Anterior cingulate cortex (tissue), 58 donors: ENCODE results near the gene CLNK.
"Not testable (repeated sequence)": the region's sequence is repeated elsewhere in the genome, so short reads cannot be mapped to it uniquely, and the experiment has no call there.

ENCODE experiments used
- DNase-seq, 58 donors: peaks; one replicate each; lab custom pipeline; 2025; lab: John Stamatoyannopoulos, UW

CLNK gene

GRCh38 chr4:10619855-10620254 is 64.7 kb downstream of the CLNK start:
- no peak for DNase-seq

DNA sequence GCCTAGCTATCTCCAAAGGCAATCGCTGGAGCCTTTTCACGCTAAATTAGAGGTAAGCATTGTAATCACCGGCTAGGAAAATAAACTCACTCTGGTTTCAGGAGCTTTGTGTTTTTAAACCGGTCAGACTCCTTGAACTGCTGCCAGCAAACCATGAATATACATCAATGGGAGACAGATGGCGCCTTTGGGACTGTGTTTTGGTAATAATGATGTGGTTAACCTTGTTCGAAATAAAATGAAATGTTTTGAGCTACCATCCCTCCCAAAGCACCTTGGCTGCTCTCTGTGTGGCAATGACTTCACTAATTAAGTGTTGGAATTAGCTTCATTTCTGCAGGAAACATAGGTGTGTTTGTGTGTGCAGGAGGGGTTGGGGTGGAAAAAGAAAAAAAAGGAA is 65.3 kb downstream of the CLNK start:
- peak in 1 of 58 donors; percentile 3 for DNase-seq

GRCh38 chr4:10614926-10615325 is 69.6 kb downstream of the CLNK start:
- not testable (repeated sequence) for DNase-seq

GRCh38 chr4:10613926-10614478 is 70.6 kb downstream of the CLNK start:
- no peak for DNase-seq

GRCh38 chr4:10612476-10612875 is 72.1 kb downstream of the CLNK start:
- no peak for DNase-seq

- no peak for DNase-seq
Observed at GRCh38 chr4:10611673-10612072, 72.9 kb downstream of the CLNK start.

- DNase-seq: no peak
Observed at GRCh38 chr4:10608501-10609219, 75.9 kb downstream of the CLNK start.

DNA sequence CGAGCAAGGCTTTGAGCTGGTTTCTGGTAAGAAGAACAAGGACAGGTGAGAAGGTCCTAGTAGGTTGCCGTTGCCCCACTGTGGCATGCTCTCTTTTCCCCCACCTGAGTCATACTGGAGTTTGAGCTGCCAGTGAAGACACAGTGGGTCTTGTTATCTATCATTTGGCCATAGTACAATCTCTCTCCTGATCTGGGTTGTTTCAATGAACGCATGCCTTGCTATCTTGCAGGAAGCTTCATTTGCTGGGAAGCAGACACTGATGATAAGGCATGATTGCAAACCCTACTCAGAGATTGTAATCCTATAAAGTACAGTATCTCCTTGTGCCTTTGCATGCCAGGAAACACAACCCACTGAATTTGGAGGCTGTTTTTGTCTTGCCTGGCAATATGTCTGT is 77.4 kb downstream of the CLNK start:
- no peak for DNase-seq

GRCh38 chr4:10606483-10607155 is 77.9 kb downstream of the CLNK start:
- no peak for DNase-seq

DNA sequence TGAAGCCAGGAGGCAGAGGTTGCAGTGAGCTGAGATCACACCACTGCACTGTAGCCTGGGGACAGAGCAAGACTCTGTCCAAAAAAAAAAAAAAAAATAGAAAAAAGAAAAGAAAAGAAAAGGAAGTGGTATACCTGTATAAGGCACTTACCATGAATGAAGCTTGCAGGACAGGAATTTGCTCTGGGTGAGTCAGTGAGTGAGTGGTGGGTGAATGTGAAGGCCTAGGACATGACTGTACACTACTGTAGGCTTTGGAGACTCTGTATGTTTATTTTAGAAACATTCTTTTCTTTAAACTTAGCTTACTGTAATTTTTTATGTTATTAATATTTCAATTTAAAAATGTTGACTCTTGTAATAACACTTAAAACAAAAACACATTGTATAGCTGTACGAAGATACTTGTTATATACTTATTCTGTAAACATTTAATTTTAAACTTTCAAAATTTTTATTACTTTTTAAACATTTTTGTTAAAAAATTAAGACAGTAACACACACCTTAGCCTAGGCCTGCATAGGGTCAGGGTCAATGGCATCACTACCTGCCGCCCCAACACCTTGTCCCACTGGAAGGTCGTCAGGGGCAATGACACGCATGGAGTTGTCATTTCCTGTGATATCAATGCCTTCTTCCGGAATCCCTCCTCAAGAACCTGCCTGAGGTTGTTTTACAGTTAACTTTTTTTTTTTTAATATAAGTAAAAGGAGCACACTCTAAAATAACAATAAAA is 78.7 kb downstream of the CLNK start:
- no peak for DNase-seq

DNA sequence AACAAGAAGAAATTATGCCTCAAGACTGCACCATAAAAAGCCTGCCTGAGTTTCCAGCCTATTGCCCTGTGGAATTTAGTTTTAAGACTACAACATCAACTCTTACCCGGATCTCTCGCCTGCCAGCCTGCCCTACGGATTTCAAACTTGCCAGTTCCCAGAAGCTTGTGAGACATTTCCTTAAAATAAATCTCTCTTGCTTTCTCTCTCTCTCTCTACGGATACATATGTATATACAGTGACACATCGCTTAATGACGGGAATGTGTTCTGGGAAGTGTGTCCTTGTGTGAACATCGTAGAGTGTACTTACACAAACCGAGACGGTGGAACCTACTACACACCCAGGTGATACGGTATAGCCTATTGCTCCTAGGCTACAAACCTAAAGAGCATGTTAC is 79.5 kb downstream of the CLNK start:
- DNase-seq: no peak

- DNase-seq: no peak
Observed at GRCh38 chr4:10599574-10599973, 85.0 kb downstream of the CLNK start.

DNA sequence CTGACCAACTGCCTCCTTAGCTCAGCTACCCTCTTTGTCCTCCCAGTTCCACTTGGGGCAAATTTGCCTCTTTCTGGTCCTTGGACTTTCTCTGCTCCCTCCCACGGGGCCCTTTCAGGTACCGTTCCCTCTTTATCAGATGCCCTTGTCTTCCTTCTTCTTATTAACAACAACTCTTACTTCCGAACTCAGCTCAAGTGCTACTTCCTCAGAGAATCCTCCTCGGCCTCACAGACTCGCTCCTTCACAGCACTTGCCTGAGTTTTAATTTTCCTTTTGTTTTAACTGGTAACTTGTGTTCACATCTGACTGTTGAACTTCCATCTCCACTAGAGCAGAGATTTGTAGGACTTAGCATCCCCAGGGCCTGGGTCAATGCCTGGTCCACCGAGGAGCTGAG is 85.7 kb downstream of the CLNK start:
- no peak for DNase-seq

DNA sequence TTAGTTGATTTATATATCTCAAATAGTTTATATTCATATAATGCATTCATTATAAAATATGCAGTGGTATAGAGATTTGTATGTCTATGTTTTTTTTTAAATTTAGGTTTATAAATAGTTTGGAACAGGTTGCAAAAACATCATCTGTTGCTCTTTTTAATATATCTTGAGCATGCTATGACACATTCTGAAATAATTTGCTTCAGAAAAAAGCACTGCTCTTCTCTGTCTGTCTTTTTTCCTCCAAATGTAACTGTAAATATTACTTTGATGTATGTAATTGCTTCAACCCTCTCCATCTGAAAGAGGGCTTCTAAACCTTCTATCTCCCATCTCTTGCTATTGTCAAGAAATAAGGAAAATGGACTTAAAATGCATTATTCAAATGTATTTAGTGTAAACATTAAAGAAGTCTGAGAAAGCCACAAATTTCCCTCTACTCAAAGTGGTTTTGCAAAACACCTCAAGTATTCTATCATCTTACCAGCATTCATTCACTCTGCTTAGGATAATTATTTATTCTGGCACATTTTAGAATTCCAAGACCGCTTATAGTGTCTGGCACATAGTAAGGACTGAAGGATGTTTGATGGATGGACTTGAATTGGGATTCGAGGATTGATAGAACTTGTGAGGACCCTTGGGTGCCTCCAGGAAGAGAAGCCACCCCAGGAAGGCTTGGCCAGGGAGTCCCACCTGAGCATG is 87.8 kb downstream of the CLNK start:
- DNase-seq: no peak

- no peak for DNase-seq
Observed at GRCh38 chr4:10593130-10593529, 91.4 kb downstream of the CLNK start.

- no peak for DNase-seq
Observed at GRCh38 chr4:10590896-10591295, 93.7 kb downstream of the CLNK start.

DNA sequence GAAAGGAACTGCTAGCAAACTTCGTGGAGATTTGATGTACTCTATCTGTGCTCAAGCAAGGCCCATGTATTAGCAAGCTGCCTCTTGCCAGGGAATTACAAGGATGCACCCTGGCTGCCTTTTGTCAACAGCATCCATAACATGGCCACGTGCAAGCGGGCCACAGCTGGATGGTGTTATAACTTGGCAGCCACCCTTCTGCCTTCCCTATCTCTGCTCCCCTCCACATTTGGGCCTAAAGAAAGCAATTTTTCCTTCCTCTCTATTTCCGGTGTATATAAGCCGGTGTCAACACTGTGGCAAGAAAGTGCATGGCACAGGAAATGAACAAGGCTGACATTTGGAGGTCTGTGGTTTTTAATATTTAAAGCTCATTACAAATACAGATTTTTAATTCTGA is 94.8 kb downstream of the CLNK start:
- DNase-seq: no peak

DNA sequence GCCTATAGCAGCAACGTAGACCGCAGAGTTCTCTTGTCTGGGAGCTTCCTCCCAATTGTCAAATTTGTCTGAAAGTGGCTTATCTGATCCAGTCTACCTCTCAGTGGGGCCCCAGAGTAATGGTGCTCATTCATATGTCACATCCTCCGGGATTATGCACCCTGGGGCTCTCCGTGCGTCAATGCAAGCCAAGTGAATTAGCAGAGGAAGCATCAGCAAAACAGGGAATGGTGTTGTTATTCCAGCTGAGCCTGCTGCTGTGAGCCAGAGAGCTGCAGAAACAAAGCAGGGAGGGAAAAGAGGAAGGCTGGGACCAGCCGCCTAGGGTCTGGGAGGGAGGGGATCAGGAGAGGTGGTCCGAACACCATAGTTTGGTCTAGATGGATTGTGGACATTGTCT is 95.2 kb downstream of the CLNK start:
- DNase-seq: no peak

DNA sequence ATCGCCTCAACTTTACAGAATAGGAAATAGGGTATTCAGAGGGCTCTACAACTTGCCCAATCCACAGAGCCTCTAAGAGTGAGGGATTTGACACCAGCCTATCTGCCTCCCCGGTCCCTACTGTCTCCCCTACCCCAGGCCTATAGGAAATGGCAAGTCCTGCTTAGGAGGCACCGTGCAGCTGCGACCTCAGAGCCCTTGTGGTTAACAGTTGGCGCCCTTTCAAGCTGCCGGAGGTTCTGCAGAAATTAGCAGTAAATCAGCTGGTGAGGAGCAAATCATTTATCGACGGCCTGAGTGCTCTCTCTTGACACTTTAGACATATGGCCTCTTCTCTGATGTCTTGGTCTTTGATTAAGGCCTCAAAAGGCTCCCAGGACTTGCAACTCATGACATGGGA is 96.9 kb downstream of the CLNK start:
- DNase-seq: no peak

DNA sequence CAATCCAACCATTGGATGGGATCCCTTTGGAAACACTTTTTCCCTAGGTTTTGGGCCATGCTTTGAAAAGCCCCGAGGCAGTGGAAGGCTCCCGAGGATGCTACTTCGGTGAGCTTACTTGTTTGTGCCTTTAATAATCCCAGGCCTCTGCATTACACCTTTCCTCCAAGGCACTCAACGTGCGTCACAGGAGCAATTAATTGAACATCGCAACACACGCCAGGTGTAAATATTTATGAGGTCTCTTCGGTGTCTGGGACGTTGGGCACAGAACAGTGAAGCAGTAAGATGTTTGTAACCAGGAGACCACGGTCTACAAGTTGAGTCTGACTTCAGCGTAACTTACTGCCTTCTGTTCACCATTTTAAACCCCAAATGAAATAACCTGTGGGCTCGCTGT is 97.3 kb downstream of the CLNK start:
- DNase-seq: no peak

- no peak for DNase-seq
Observed at GRCh38 chr4:10584042-10584441, 100.5 kb downstream of the CLNK start.
